Smooth muscle cell (in vitro differentiated cells): ENCODE data around the gene ZNF723. TPM values are rescaled to one million over a fixed set of nuclear protein-coding genes. Genes with fewer than 3 reads are reported as not detected.
"Not testable (repeated sequence)": the region's sequence is repeated elsewhere in the genome, so short reads cannot be mapped to it uniquely, and the experiment has no call there.

Source experiments
- DNase-seq: peaks from one replicate; lab custom pipeline; 2025; ENCODE audit not compliant: unreplicated experiment; lab: John Stamatoyannopoulos, UW
- H2AFZ ChIP-seq: fragments of 200-600 bp; sonication (generic); 2 replicates; pipeline ENCODE4 v1.6.0; 2016; ENCODE audit warnings: antibody characterized with exemption, low read depth, mild to moderate bottlenecking
- H3F3A ChIP-seq: fragments of 200-600 bp; sonication (generic); 2 replicates; pipeline ENCODE4 v1.6.0; 2017; ENCODE audit warnings: antibody characterized with exemption, low read depth
- H3K27ac ChIP-seq: fragments of 200-600 bp; sonication (generic); 2 replicates; pipeline ENCODE4 v1.5.1; 2016; ENCODE audit warnings: low read depth, mild to moderate bottlenecking
- H3K27me3 ChIP-seq: fragments of 200-600 bp; sonication (generic); 2 replicates; pipeline ENCODE4 v1.6.1; 2016; ENCODE audit warnings: low read depth, mild to moderate bottlenecking
- H3K36me3 ChIP-seq: fragments of 200-600 bp; sonication (generic); 2 replicates; pipeline ENCODE4 v1.5.1; 2016; ENCODE audit warnings: low read depth
- H3K4me1 ChIP-seq: fragments of 200-600 bp; sonication (generic); 2 replicates; pipeline ENCODE4 v1.5.1; 2016; ENCODE audit warnings: low read depth
- H3K4me2 ChIP-seq: fragments of 200-600 bp; sonication (generic); 2 replicates; pipeline ENCODE4 v1.6.0; 2016; ENCODE audit warnings: mild to moderate bottlenecking
- H3K4me3 ChIP-seq: fragments of 200-600 bp; sonication (generic); 2 replicates; pipeline ENCODE4 v1.5.1; 2016; ENCODE audit warnings: mild to moderate bottlenecking
- H3K79me2 ChIP-seq: fragments of 200-600 bp; sonication (generic); 2 replicates; pipeline ENCODE4 v1.6.0; 2016; ENCODE audit warnings: low read depth, mild to moderate bottlenecking
- H3K9ac ChIP-seq: fragments of 200-600 bp; sonication (generic); 2 replicates; pipeline ENCODE4 v1.6.0; 2016; ENCODE audit warnings: low read depth
- H3K9me3 ChIP-seq: fragments of 200-600 bp; sonication (generic); replicated peaks from 2 replicates; pipeline ENCODE4 v1.5.1; 2016; ENCODE audit warnings: low read depth
- H4K20me1 ChIP-seq: fragments of 200-600 bp; sonication (generic); 2 replicates; pipeline ENCODE4 v1.6.0; 2016; ENCODE audit warnings: low read depth
- CTCF ChIP-seq: fragments of 200-600 bp; sonication (generic); IDR thresholded peaks from 2 replicates; pipeline ENCODE4 v1.5.1; 2017; ENCODE audit warnings: borderline replicate concordance, mild to moderate bottlenecking, antibody characterized with exemption; ENCODE audit not compliant: insufficient read depth, poor library complexity, severe bottlenecking
- WGBS: methylation state at CpG from one replicate; pipeline ENCODE4 v1.1.7; 2016; ENCODE audit warnings: low lambda C conversion rate; 5-methylcytosine and 5-hydroxymethylcytosine counted together
- polyA plus RNA-seq: library from polyadenylated mRNA; unstranded; fragments of >200 nt; fragmentation: Nextera tagmentation; extraction: Ambion mirVana; gene quantifications from 2 replicates; pipeline ENCODE4 v1.2.1, GENCODE V29; 2016
- total RNA-seq: library from RNA; depleted of rRNA; stranded (reverse); fragments of >200 nt; gene quantifications from 2 replicates; pipeline ENCODE4 v1.2.3, GENCODE V29; 2014

ZNF723 gene
- total RNA-seq (not detected in 2 replicates), polyA plus RNA-seq (not detected in 2 replicates)

GRCh38 chr19:22832031-22832762, at the start of gene ZNF723:
Gene ZNF723, plus strand, starts transcription at chr19:22832291. Its CDS starts 89 bp downstream, at chr19:22832380.
- WGBS: 90% methylated on average over 31 of the region's 31 CpGs
- Histone ChIP-seq H3K27ac (no peak within 1 kb of the TSS), H3F3A (no peaks in the 10 kb centered on the region), H3K79me2 (no peaks in the 10 kb centered on the region), H3K36me3 (no peaks in the 10 kb centered on the region), H3K27me3 (no peaks in the 10 kb centered on the region), H3K9ac (no peak within 1 kb of the TSS), H3K4me1 (no peaks in the 10 kb centered on the region), H4K20me1 (no peaks in the 10 kb centered on the region), H3K9me3 (peaks cover 14% of the 10 kb centered on the region), H3K4me3 (no peak within 1 kb of the TSS), H2AFZ (no peak within 1 kb of the TSS), H3K4me2 (no peak within 1 kb of the TSS)
- no peak for DNase-seq
- no peak for TF ChIP-seq CTCF

DNA sequence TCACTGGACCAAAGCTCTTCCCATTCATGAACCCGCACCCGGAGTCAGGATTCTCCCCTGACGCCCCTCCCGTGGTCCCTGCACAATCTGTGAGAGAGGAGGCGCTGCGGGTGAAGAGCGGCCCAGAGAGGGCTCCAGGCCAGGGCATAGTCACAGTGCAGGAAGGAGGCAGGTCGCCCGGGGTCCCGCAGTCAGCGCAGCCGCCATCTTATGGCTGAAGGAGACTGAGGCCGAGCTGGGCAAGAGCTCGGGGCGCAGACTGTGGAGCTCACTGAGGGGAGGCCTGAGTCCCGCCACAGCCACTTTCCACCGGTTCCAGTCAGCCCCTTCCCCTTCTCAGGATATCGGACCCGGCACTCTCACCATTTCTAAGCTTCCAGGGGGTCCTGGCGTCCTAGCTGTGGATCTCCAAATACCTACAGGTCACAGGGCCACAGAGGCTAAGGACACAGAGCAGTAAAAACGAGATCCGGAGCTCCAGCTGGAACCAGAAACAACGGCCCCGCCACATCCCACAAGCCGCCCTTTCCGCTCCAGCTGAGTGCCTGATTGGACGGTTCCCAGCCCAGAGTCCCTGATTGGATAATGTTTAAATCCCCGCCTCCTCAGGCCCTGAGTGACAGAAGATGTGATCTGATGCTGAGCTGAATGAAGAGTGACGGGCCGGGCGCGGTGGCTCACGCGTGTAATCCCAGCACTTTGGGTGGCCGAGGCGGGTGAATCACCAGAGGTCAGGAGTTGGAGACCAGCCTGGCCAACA, 48.3 kb upstream of the ZNF723 start, which contains the start of gene ZNF99:
TSS of gene ZNF99 (minus strand) at position 501 of the 760 bp plus-strand sequence. CDS start at position 366, 135 bp downstream.
- Histone ChIP-seq H3K36me3 (no peaks in the 10 kb centered on the region), H3K79me2 (no peaks in the 10 kb centered on the region), H3K4me1 (no peaks in the 10 kb centered on the region), H3K27ac (no peak within 1 kb of the TSS), H3K27me3 (no peaks in the 10 kb centered on the region), H3F3A (no peaks in the 10 kb centered on the region), H3K4me3 (no peak within 1 kb of the TSS), H4K20me1 (no peaks in the 10 kb centered on the region), H3K4me2 (no peak within 1 kb of the TSS), H3K9ac (no peak within 1 kb of the TSS), H2AFZ (no peak within 1 kb of the TSS), H3K9me3 (peaks cover 11% of the 10 kb centered on the region)
- no peak for TF ChIP-seq CTCF
- no peak for DNase-seq
- 91% methylated on average over 36 of the region's 36 CpGs for WGBS

DNA sequence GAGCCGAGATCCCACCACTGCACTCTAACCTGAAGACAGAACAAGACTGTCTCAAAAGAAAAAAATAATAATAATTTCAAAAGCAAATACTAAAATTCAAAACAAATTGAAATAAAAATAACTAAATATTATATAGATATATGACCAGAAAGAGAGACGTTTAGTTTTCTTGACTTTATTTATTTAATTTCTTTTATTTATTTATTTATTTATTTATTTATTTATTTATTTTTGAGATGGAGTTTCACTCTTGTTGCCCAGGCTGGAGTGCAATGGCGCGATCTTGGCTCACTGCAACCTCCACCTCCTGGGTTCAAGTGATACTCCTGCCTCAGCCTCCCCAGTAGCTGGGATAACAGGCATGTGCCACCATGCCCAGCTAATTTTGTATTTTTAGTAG, 39.2 kb upstream of the ZNF723 start:
- H3K27ac ChIP-seq, H4K20me1 ChIP-seq, H3K36me3 ChIP-seq, H3K4me1 ChIP-seq, H3K4me3 ChIP-seq, H3K4me2 ChIP-seq, H2AFZ ChIP-seq, H3K79me2 ChIP-seq, H3K27me3 ChIP-seq, H3K9ac ChIP-seq, H3F3A ChIP-seq, H3K9me3 ChIP-seq, DNase-seq: not testable (repeated sequence)
- 92% methylated on average over 4 of the region's 4 CpGs for WGBS

DNA sequence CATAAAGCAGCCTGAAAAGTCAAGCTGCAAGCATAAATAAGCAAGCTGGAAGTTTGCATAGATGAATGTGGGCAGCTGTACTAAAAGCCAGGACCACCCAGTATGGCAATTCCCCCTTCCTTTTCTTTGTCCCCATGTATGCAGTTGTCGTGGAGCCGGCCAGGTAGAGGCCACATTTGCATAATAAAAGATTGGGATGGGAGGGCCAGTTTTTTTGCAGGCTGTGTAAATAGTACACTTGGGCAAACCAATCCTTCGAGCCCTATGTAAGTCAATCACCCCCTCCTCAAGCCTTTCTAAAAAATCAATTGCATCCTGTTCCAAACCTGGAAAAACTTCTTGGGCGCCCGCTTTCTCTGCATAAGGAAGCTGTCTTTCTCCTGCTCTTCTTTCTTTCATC, 35.1 kb upstream of the ZNF723 start:
- no peaks in the 10 kb centered on the region for H3K4me1 ChIP-seq
- no peak for DNase-seq
- no peaks in the 10 kb centered on the region for H3K27me3 ChIP-seq
- H3K4me3 ChIP-seq: no peak overlapping the region
- 83% methylated on average over 5 of the region's 5 CpGs for WGBS
- H3K9ac ChIP-seq: no peak overlapping the region
- no peak overlapping the region for H3K27ac ChIP-seq
- peaks cover 8% of the 10 kb centered on the region for H3K9me3 ChIP-seq
- no peaks in the 10 kb centered on the region for H3F3A ChIP-seq
- H3K36me3 ChIP-seq: no peaks in the 10 kb centered on the region
- H2AFZ ChIP-seq: no peak overlapping the region
- no peak overlapping the region for H3K4me2 ChIP-seq
- H4K20me1 ChIP-seq: no peaks in the 10 kb centered on the region
- no peaks in the 10 kb centered on the region for H3K79me2 ChIP-seq
- TF ChIP-seq CTCF: no peak
